ENCODE results near the gene VAV2. TPM values are rescaled to one million over a fixed set of nuclear protein-coding genes. Genes with fewer than 3 reads are reported as not detected.

VAV2 gene
- total RNA-seq, 1 experiment from 2014 or later: 9.7 TPM

DNA sequence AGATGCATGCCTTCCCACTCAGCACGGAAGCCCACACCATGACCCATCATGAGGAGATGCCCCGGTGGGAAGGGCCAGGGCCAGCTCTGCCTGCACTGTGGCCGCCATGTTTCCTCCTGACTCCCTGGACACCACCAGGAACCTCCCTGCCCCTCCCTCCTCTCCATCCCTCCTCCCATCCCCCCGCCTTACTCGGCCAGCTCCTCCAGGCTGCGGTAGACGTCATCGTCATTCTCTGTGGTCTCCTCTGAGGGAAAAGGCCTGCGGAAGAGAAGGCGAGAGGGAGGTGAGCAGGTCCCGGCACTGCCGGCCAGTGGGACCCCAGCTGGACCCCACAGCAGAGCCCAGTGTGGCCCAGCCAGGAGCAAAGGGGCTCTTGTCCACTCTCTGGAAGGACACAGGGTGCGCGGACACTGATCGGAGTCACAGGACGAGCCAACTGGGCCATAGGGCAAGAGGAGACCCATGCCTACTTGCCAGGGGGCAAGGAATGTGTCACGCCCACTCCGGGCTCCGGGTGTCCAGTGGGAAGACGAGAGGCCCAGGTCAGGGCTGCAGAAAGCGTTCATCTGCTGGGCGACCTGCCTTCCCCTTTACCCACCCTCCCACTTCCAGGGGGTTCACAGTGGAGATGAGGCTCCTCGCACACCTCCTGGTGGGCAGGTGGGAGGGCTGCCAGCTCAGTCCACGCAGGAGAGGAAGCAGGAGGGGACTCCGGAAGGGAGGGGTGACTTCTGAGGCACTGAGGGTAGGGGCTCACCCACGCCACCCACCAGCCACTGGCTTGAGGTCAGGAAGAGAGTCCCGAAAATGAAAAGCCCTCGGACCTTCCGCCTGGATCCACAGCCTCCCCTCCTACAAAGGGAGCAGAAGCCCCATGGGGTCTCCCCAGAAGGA is 157.8 kb downstream of the VAV2 start:
- Histone ChIP-seq H3K27me3 (ENCODE audit: low read length) (no peaks in the 10 kb centered on the region), H3K9ac (ENCODE audit: low read length) (no peak overlapping the region), H3K4me3 (ENCODE audit: low read length) (no peak overlapping the region), H3K4me1 (ENCODE audit: insufficient read depth, low read length) (no peaks in the 10 kb centered on the region), H2AFZ (ENCODE audit: low read length) (no peak overlapping the region), H3K4me2 (ENCODE audit: low read length) (no peak overlapping the region), H3K9me3 (ENCODE audit: low read length) (no peaks in the 10 kb centered on the region), H4K20me1 (ENCODE audit: low read length) (no peaks in the 10 kb centered on the region), H3F3A (ENCODE audit: low read length, unreplicated experiment) (no peaks in the 10 kb centered on the region), H3K36me3 (ENCODE audit: low read depth, low read length) (no peaks in the 10 kb centered on the region), H3K9me2 (replicated peaks; ENCODE audit: low read length) (no peaks in the 10 kb centered on the region), H3K79me2 (ENCODE audit: low read length) (no peaks in the 10 kb centered on the region), H3K27ac (ENCODE audit: low read length) (no peak overlapping the region)
- intact Hi-C loops (cut with micrococcal nuclease): no loop called here
- ChIA-PET POLR2A (ENCODE audit: unreplicated experiment) (no interaction called here), CTCF (no interaction called here)
- BruUV-seq (replicated peaks): no TSS peak
- ATAC-seq (no peak), DNase-seq (no peak)
- TF ChIP-seq EZH2 (IDR thresholded peaks at IDR 0.05; ENCODE audit: low read length, unreplicated experiment) (no peak), EZH2phosphoT487 (IDR thresholded peaks at IDR 0.05; ENCODE audit: borderline replicate concordance, low read length) (no peak)
- TF ChIP-seq, protein P1, sequence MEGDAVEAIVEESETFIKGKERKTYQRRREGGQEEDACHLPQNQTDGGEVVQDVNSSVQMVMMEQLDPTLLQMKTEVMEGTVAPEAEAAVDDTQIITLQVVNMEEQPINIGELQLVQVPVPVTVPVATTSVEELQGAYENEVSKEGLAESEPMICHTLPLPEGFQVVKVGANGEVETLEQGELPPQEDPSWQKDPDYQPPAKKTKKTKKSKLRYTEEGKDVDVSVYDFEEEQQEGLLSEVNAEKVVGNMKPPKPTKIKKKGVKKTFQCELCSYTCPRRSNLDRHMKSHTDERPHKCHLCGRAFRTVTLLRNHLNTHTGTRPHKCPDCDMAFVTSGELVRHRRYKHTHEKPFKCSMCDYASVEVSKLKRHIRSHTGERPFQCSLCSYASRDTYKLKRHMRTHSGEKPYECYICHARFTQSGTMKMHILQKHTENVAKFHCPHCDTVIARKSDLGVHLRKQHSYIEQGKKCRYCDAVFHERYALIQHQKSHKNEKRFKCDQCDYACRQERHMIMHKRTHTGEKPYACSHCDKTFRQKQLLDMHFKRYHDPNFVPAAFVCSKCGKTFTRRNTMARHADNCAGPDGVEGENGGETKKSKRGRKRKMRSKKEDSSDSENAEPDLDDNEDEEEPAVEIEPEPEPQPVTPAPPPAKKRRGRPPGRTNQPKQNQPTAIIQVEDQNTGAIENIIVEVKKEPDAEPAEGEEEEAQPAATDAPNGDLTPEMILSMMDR (conservative IDR thresholded peaks at IDR 0.05; ENCODE audit: low read depth, low read length): no peak

DNA sequence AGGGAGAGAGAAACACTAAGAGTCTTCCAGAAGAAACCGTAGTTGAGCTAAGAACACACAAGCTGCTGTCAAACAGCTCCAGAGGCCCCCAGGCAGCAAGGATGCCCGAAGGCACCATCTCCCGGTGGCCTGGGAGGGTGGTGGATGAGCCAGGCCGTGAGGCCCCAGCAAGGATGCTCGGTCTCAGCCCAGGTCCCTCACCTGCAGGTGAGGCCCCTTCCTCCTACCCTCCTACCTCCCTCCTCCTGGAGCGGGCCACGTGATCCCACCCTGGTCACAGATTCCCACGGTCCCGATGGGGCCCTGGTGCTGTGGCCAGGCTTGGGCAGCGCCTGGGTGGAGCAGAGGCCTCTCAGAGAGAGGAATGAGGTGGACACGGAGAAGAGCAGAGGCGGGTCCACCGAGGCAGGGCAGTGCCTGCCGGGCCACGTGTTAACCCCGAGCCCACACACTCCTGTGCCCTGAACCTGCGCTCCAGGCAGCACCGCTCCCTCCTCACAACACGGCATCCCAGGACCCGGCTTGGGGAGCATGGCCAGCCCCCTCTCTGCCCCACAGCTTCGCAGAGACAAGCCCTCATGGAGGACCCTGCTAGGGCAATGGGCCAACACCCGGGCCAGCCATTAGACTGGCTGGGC is 158.6 kb downstream of the VAV2 start:
- no peaks in the 10 kb centered on the region for H3K9me3 ChIP-seq (ENCODE audit: low read length)
- intact Hi-C loops (cut with micrococcal nuclease): no loop called here
- H4K20me1 ChIP-seq (ENCODE audit: low read length): no peaks in the 10 kb centered on the region
- no peaks in the 10 kb centered on the region for H3F3A ChIP-seq (ENCODE audit: low read length, unreplicated experiment)
- ChIA-PET CTCF (no interaction called here), POLR2A (ENCODE audit: unreplicated experiment) (no interaction called here)
- no peak overlapping the region for H3K27ac ChIP-seq (ENCODE audit: low read length)
- no peak overlapping the region for H3K4me2 ChIP-seq (ENCODE audit: low read length)
- no peaks in the 10 kb centered on the region for H3K4me1 ChIP-seq (ENCODE audit: insufficient read depth, low read length)
- H3K9me2 ChIP-seq (replicated peaks; ENCODE audit: low read length): no peaks in the 10 kb centered on the region
- no peak overlapping the region for H3K9ac ChIP-seq (ENCODE audit: low read length)
- ATAC-seq: no peak
- H2AFZ ChIP-seq (ENCODE audit: low read length): no peak overlapping the region
- H3K4me3 ChIP-seq (ENCODE audit: low read length): no peak overlapping the region
- H3K79me2 ChIP-seq (ENCODE audit: low read length): no peaks in the 10 kb centered on the region
- BruUV-seq (replicated peaks): no TSS peak
- DNase-seq: no peak
- H3K27me3 ChIP-seq (ENCODE audit: low read length): no peaks in the 10 kb centered on the region
- TF ChIP-seq EZH2 (IDR thresholded peaks at IDR 0.05; ENCODE audit: low read length, unreplicated experiment) (no peak), EZH2phosphoT487 (IDR thresholded peaks at IDR 0.05; ENCODE audit: borderline replicate concordance, low read length) (no peak)
- TF ChIP-seq, protein P1 (conservative IDR thresholded peaks at IDR 0.05; ENCODE audit: low read depth, low read length): no peak
- H3K36me3 ChIP-seq (ENCODE audit: low read depth, low read length): no peaks in the 10 kb centered on the region

DNA sequence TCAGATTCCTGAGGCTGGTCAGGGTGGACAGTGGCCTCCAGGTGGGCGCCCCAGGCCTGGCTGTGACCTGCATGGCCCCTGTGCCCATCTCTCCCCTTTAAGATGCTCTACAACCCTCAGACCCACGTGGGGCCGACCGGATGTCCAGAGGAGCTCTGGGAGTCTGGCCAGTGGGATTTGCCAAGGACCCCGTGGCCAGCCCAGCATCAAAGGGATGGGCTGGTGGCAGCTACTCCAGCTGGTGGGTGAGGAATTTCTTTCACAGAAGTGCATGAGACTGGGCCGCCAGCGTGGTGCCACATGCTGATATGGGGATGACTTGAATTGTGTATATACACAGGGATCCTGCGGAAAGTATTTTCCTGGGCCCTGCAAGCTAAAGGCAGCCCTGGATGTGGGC is 159.2 kb downstream of the VAV2 start:
- H3K4me1 ChIP-seq (ENCODE audit: insufficient read depth, low read length): no peaks in the 10 kb centered on the region
- no peak for TF ChIP-seq EZH2 (IDR thresholded peaks at IDR 0.05; ENCODE audit: low read length, unreplicated experiment)
- TF ChIP-seq, protein P1 (conservative IDR thresholded peaks at IDR 0.05; ENCODE audit: low read depth, low read length): no peak
- TF ChIP-seq EZH2phosphoT487 (IDR thresholded peaks at IDR 0.05; ENCODE audit: borderline replicate concordance, low read length): no peak
- no TSS peak for BruUV-seq (replicated peaks)
- H3K9me3 ChIP-seq (ENCODE audit: low read length): no peaks in the 10 kb centered on the region
- H3K36me3 ChIP-seq (ENCODE audit: low read depth, low read length): no peaks in the 10 kb centered on the region
- no peaks in the 10 kb centered on the region for H3F3A ChIP-seq (ENCODE audit: low read length, unreplicated experiment)
- H3K9me2 ChIP-seq (replicated peaks; ENCODE audit: low read length): no peaks in the 10 kb centered on the region
- H3K27ac ChIP-seq (ENCODE audit: low read length): no peak overlapping the region
- CTCF ChIA-PET: no interaction called here
- H2AFZ ChIP-seq (ENCODE audit: low read length): no peak overlapping the region
- no peak overlapping the region for H3K4me2 ChIP-seq (ENCODE audit: low read length)
- H3K9ac ChIP-seq (ENCODE audit: low read length): no peak overlapping the region
- POLR2A ChIA-PET (ENCODE audit: unreplicated experiment): no interaction called here
- H4K20me1 ChIP-seq (ENCODE audit: low read length): no peaks in the 10 kb centered on the region
- no peak for DNase-seq
- H3K27me3 ChIP-seq (ENCODE audit: low read length): no peaks in the 10 kb centered on the region
- H3K4me3 ChIP-seq (ENCODE audit: low read length): no peak overlapping the region
- no peak for ATAC-seq
- intact Hi-C loops (cut with micrococcal nuclease): no loop called here
- no peaks in the 10 kb centered on the region for H3K79me2 ChIP-seq (ENCODE audit: low read length)
